Lung (tissue), 12 donors: ENCODE data around the gene SYNDIG1L. TPM values are rescaled to one million over a fixed set of nuclear protein-coding genes. Genes with fewer than 3 reads are reported as not detected.

ENCODE experiments used
- ATAC-seq: fragments of 200-7000 bp; cut with Tn5 transposase; one replicate; pipeline ENCODE4 v1.9.1; 2020; ENCODE audit warnings: moderate number of reproducible peaks; ENCODE audit not compliant: insufficient read depth, low FRiP score
- DNase-seq, 3 donors: peaks; one replicate each; pipeline ENCODE4 v3.0.0-alpha.2; 2013 to 2017
- H3K27ac ChIP-seq, 2 donors: one replicate each; pipeline ENCODE4 v1.5.1; 2013; ENCODE audit warnings: mild to moderate bottlenecking in 2 of 2, moderate library complexity in 2 of 2, control low read depth in 1 of 2, inconsistent platforms in 1 of 2, low read depth in 1 of 2, low read length in 1 of 2
- H3K27me3 ChIP-seq, 3 donors: one replicate each; pipeline ENCODE4 v1.5.1; 2013; ENCODE audit warnings: low read length in 2 of 3; ENCODE audit not compliant: control insufficient read depth in 3 of 3, insufficient read depth in 3 of 3
- H3K36me3 ChIP-seq, 4 donors: one replicate each; pipeline ENCODE4 v1.5.1; 2013; ENCODE audit warnings: low read length in 4 of 4, mild to moderate bottlenecking in 1 of 4, moderate library complexity in 1 of 4; ENCODE audit not compliant: control insufficient read depth in 4 of 4, insufficient read depth in 4 of 4
- H3K4me1 ChIP-seq, 5 donors: one replicate each; pipeline ENCODE4 v1.5.1; 2013; ENCODE audit warnings: low read length in 5 of 5, mild to moderate bottlenecking in 2 of 5, moderate library complexity in 1 of 5; ENCODE audit not compliant: control insufficient read depth in 5 of 5, insufficient read depth in 5 of 5
- H3K4me3 ChIP-seq: one replicate; pipeline ENCODE4 v1.5.1; 2013; ENCODE audit warnings: mild to moderate bottlenecking, control low read depth, moderate library complexity
- H3K9ac ChIP-seq, 2 donors: one replicate each; pipeline ENCODE4 v1.5.1; 2013; ENCODE audit warnings: low read length in 2 of 2, control low read depth in 1 of 2; ENCODE audit not compliant: insufficient read depth in 1 of 2
- H3K9me3 ChIP-seq, 4 donors: one replicate each; pipeline ENCODE4 v1.5.1; 2013; ENCODE audit warnings: low read length in 3 of 4, mild to moderate bottlenecking in 1 of 4, moderate library complexity in 1 of 4; ENCODE audit not compliant: control insufficient read depth in 4 of 4, insufficient read depth in 3 of 4
- WGBS, 2 donors: extraction: QIAGEN DNeasy Blood & Tissue Kit; methylation state at CpG; one replicate each; pipeline ENCODE4 v1.1.7; 2013; 5-methylcytosine and 5-hydroxymethylcytosine counted together
- polyA plus RNA-seq, 2 donors: library from polyadenylated mRNA; stranded (reverse); fragments of 200-250 nt; gene quantifications; one replicate each; pipeline ENCODE4 v1.2.1, GENCODE V29; 2013
- total RNA-seq, 2 donors: library from RNA; depleted of rRNA in 1 of 2; stranded (reverse); fragments of >200 nt in 1 of 2; gene quantifications; one replicate each; pipeline ENCODE4 v1.2.1, GENCODE V29; 2014 to 2021
- TF ChIP-seq, protein P1 (sequence below): IDR thresholded peaks from 2 replicates; pipeline ENCODE4 v1.5.1; 2012; ENCODE audit warnings: mild to moderate bottlenecking; ENCODE audit errors: control extremely low read depth, extremely low read depth
- donor health status: control.
- donor health status: control.
- donor health status: Bipolar disorder and iron deficiency.
- donor health status: healthy.
- donor health status: DM: yes; HTN: yes; CAD: no.

The SYNDIG1L gene
- total and polyA plus RNA-seq, 4 donors = 0.39 to 1.2 (median 0.94) TPM

DNA sequence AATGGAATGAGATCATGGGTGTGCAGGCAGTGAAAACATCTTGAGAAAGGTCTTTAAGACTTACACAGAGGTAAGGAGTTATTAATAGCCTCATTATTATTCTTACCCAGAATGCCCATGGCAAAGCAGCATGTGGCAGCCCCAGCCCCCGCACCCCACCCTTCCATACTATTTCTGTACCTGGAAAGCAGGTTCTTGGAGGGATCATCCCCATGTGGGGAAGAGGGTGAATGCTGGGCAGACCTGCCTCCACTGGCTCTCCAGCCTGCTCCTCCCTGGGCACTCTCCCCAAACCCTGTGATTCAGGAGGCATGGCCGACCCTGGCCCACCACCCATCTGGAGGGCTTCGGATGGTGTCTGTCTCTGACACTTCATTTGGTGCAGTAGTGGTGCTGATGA lies 38.8 kb upstream of the SYNDIG1L start:
- H3K4me3 ChIP-seq = no peak overlapping the region
- H3K27ac ChIP-seq = no peak overlapping the region
- ATAC-seq (no peak), DNase-seq (peak; percentile 18 to 24 (median 21))
- H3K9ac ChIP-seq = no peak overlapping the region
- peaks cover 0 to 14% (median 0%) of the 10 kb centered on the region in 5 donors for H3K4me1 ChIP-seq
- H3K27me3 ChIP-seq = no peaks in the 10 kb centered on the region
- 89% methylated on average over 3 of the region's 3 CpGs for WGBS, 2 donors
- peaks cover 0 to 1% (median 0%) of the 10 kb centered on the region in 4 donors for H3K9me3 ChIP-seq
- TF ChIP-seq, protein P1, sequence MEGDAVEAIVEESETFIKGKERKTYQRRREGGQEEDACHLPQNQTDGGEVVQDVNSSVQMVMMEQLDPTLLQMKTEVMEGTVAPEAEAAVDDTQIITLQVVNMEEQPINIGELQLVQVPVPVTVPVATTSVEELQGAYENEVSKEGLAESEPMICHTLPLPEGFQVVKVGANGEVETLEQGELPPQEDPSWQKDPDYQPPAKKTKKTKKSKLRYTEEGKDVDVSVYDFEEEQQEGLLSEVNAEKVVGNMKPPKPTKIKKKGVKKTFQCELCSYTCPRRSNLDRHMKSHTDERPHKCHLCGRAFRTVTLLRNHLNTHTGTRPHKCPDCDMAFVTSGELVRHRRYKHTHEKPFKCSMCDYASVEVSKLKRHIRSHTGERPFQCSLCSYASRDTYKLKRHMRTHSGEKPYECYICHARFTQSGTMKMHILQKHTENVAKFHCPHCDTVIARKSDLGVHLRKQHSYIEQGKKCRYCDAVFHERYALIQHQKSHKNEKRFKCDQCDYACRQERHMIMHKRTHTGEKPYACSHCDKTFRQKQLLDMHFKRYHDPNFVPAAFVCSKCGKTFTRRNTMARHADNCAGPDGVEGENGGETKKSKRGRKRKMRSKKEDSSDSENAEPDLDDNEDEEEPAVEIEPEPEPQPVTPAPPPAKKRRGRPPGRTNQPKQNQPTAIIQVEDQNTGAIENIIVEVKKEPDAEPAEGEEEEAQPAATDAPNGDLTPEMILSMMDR = no peak
- H3K36me3 ChIP-seq = peaks cover 0 to 7% (median 0%) of the 10 kb centered on the region in 4 donors

DNA sequence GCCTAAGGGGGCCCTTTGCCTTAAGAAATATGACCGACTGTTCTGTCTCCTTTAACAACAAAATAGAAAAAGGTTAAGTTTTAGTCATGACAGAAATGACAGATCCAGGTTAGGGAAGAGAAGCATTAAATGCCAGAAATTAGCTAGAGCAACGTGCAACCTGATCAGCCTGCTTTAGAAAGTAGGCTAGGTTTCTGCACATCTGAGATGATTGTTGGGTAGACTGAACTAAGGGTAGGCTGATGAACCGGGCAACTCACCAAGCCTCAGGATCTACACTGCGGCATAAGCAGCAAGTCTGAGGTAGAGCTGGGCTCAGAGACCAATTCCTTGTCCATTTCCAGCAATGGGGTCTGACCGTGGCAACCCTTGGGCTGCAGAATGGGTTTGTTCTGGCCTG lies 37.7 kb upstream of the SYNDIG1L start:
- no peak for DNase-seq
- peaks cover 0 to 5% (median 0%) of the 10 kb centered on the region in 4 donors for H3K36me3 ChIP-seq
- H3K4me1 ChIP-seq = peaks cover 0 to 11% (median 0%) of the 10 kb centered on the region in 5 donors
- no peak overlapping the region for H3K9ac ChIP-seq
- TF ChIP-seq, protein P1 = no peak
- no peak overlapping the region for H3K27ac ChIP-seq
- no peaks in the 10 kb centered on the region for H3K27me3 ChIP-seq
- WGBS, 2 donors = 88 to 93% methylated on average over 5 of the region's 5 CpGs
- ATAC-seq = no peak
- H3K4me3 ChIP-seq = no peak overlapping the region
- H3K9me3 ChIP-seq = peaks cover 0 to 1% (median 0%) of the 10 kb centered on the region in 4 donors

DNA sequence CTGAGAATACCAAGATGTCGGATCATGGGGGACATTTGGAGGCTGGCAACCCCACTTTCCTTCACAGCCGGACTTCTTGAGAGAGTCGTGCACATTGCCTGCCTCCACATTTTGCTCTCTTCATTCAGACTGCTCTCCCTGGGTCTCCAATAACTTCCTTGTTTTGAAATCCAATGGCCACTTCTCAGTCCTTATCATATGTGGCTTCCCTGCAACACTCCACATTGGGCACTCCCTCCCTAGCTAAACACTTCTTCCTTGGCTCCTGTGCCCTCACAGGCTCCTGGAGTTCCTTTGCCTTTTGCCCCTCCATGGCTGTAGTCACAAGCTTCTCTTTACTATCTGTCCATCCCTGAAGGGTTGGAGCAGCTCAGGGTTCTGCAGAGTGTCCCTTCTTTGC lies 37.0 kb upstream of the SYNDIG1L start:
- Histone ChIP-seq H3K27me3 (no peaks in the 10 kb centered on the region), H3K9ac (no peak overlapping the region), H3K9me3 (peaks cover 0 to 1% (median 0%) of the 10 kb centered on the region in 4 donors), H3K4me1 (peaks cover 0 to 9% (median 0%) of the 10 kb centered on the region in 5 donors), H3K4me3 (no peak overlapping the region), H3K27ac (peak overlapping the region in 1 of 2 donors; percentile 34), H3K36me3 (peaks cover 0 to 2% (median 0%) of the 10 kb centered on the region in 4 donors)
- no peak for DNase-seq
- WGBS, 2 donors = 67 to 94% methylated on average over 3 of the region's 3 CpGs
- no peak for ATAC-seq
- TF ChIP-seq, protein P1 = no peak

DNA sequence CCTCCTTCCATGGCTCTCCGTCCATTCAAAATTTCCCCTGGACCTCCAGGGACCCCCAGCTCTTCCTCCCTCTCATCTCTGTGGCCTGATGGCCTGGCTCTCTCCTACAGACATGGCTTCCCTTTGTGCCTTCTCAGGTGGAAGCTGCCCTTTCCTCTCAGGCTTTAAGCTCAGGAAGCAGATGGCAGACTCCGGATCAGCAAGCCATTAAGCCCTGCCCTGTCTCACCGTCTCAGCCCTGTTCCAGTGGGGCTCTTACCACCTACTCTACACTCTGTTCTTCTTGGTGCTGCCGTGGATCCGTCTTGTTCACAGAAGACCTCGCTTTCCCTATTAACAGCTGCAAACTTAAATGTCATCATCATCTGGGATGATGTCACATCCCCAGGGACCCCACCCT lies 34.0 kb upstream of the SYNDIG1L start:
- H3K27ac ChIP-seq = no peak overlapping the region
- no peak overlapping the region for H3K9ac ChIP-seq
- 55 to 75% methylated on average over 6 of the region's 6 CpGs for WGBS, 2 donors
- ATAC-seq (no peak), DNase-seq (no peak)
- H3K27me3 ChIP-seq = no peaks in the 10 kb centered on the region
- no peaks in the 10 kb centered on the region for H3K36me3 ChIP-seq
- peaks cover 0 to 9% (median 0%) of the 10 kb centered on the region in 5 donors for H3K4me1 ChIP-seq
- no peak overlapping the region for H3K4me3 ChIP-seq
- TF ChIP-seq, protein P1 = no peak
- peaks cover 0 to 1% (median 0%) of the 10 kb centered on the region in 4 donors for H3K9me3 ChIP-seq
